CD4-positive, alpha-beta T cell (primary cell): ENCODE measurements around the gene SERINC4. TPM values are rescaled to one million over a fixed set of nuclear protein-coding genes. Genes with fewer than 3 reads are reported as not detected.

Experiments
- ATAC-seq: fragments of 200-7000 bp; cut with Tn5 transposase; one replicate; pipeline ENCODE4 v1.10.0; 2022; ENCODE audit warnings: mild to moderate bottlenecking; ENCODE audit not compliant: poor library complexity
- CTCF ChIA-PET: fragments of 350-600 bp; sonication (Branson Sonifier 250); formaldehyde crosslinking; loops from one replicate; lab custom pipeline; 2021; ENCODE audit warnings: antibody characterized with exemption, inconsistent platforms; lab: Charles Lee
- POLR2A ChIA-PET: fragments of 350-600 bp; sonication (Branson Sonifier 250); formaldehyde crosslinking; loops from one replicate; lab custom pipeline; 2021; ENCODE audit warnings: antibody characterized with exemption, inconsistent platforms; lab: Charles Lee
- DNase-seq, 14 experiments: peaks; one replicate each; pipeline ENCODE4 v3.0.0-alpha.2; 2013 to 2020; ENCODE audit warnings: mixed read lengths in 2 of 14
- H3K27ac ChIP-seq, 2 donors: one replicate each; pipeline versions ENCODE4 v1.5.1 to v1.7.0; 2013; ENCODE audit warnings: low read length in 2 of 2, low read depth in 1 of 2, mild to moderate bottlenecking in 1 of 2
- H3K27me3 ChIP-seq, 2 experiments: 1 replicate in 1 of 2; 2 replicates in 1 of 2; pipeline versions ENCODE4 v1.6.1 to v1.7.0; 2013; ENCODE audit warnings: low read length in 2 of 2, control low read depth in 1 of 2, mild to moderate bottlenecking in 1 of 2, moderate library complexity in 1 of 2; ENCODE audit not compliant: insufficient read depth in 2 of 2, control insufficient read depth in 1 of 2
- H3K36me3 ChIP-seq: one replicate; pipeline ENCODE4 v1.6.1; 2013; ENCODE audit warnings: low read length, control low read depth; ENCODE audit not compliant: insufficient read depth
- H3K4me1 ChIP-seq: one replicate; pipeline ENCODE4 v1.6.1; 2013; ENCODE audit warnings: low read length, control low read depth; ENCODE audit not compliant: insufficient read depth
- H3K4me3 ChIP-seq: one replicate; pipeline ENCODE4 v1.5.1; 2013; ENCODE audit warnings: mild to moderate bottlenecking, low read length, moderate library complexity
- H3K9me3 ChIP-seq, 2 experiments: 1 replicate in 1 of 2; 2 replicates in 1 of 2; pipeline versions ENCODE4 v1.6.1 to v1.7.0; 2013; ENCODE audit warnings: low read length in 2 of 2, mild to moderate bottlenecking in 2 of 2, control low read depth in 1 of 2, moderate library complexity in 1 of 2; ENCODE audit not compliant: control insufficient read depth in 1 of 2, insufficient read depth in 1 of 2
- H3K27ac Mint-ChIP-seq: one replicate; pipeline ENCODE4 v1.8.0; 2020; ENCODE audit warnings: mixed read lengths
- H3K27me3 Mint-ChIP-seq: one replicate; pipeline ENCODE4 v1.8.0; 2021; ENCODE audit warnings: mixed read lengths
- H3K36me3 Mint-ChIP-seq: one replicate; pipeline ENCODE4 v1.8.0; 2021; ENCODE audit warnings: low read depth, mixed read lengths
- H3K4me1 Mint-ChIP-seq: one replicate; pipeline ENCODE4 v1.8.0; 2021; ENCODE audit warnings: low read depth, mixed read lengths
- H3K4me3 Mint-ChIP-seq: one replicate; pipeline ENCODE4 v1.8.0; 2020; ENCODE audit warnings: mild to moderate bottlenecking, mixed read lengths
- H3K9me3 Mint-ChIP-seq: one replicate; pipeline ENCODE4 v1.8.0; 2020; ENCODE audit warnings: mixed read lengths
- intact Hi-C, 2 experiments: fragments of 100-400 bp; cut with DNase I in 1 of 2; cut with micrococcal nuclease in 1 of 2; formaldehyde crosslinking; loops; one replicate each; pipeline versions ENCODE4 v1.15.1 to v1.9.0; 2023 to 2025; cut with DNase I, micrococcal nuclease
- total RNA-seq, 174 experiments: library from RNA in 2 of 174; stranded (reverse) in 2 of 174; gene quantifications; one replicate each; pipeline ENCODE4 v1.2.3 and lab custom pipeline; 2021 to 2026
- TF ChIP-seq, protein P1 (sequence below): fragments of 200-600 bp; IDR thresholded peaks from one replicate; pipeline ENCODE4 v1.8.0; 2022; ENCODE audit warnings: antibody characterized with exemption, mild to moderate bottlenecking

SERINC4 gene
- total RNA-seq, 2 experiments from 2014 or later: 0.36 TPM; not detected in 1

DNA sequence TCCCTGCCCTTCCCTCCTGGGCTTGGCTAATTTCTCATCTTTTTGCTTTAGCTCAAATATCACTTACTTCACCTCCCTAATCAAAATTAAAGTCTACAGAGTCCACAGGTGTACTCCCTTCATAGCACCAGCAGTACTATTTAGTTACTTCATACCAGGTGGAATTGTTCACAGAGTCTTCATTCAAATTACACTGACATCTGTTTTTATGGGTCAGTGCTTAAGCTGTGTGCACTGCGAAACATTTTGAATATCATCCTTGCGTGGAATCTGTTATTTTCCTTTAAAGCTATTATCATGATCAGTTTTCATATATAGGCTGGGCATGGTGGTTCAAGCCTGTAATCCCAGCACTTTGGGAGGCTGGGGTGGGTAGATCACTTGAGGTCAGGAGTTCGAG, 10.6 kb downstream of the SERINC4 start:
- Histone ChIP-seq H3K4me1 (peaks cover 25% of the 10 kb centered on the region), H3K36me3 (peaks cover 14% of the 10 kb centered on the region), H3K9me3 (peaks cover 0 to 4% of the 10 kb centered on the region in 2 experiments), H3K27ac (no peak overlapping the region), H3K4me3 (no peak overlapping the region), H3K27me3 (peaks cover 0 to 3% of the 10 kb centered on the region in 2 experiments)
- DNase-seq (no peak), ATAC-seq (no peak)
- no peak overlapping the region for H3K27ac Mint-ChIP-seq
- peaks cover 30% of the 10 kb centered on the region for H3K36me3 Mint-ChIP-seq
- no peaks in the 10 kb centered on the region for H3K9me3 Mint-ChIP-seq
- H3K4me1 Mint-ChIP-seq: peaks cover 31% of the 10 kb centered on the region
- ChIA-PET CTCF (interaction anchor here (4.8 kb wide), 1 partner anchor 12 kb away, joined by 29 read pairs; the partner anchor contains the start of gene ELL3), POLR2A (interaction anchor here (0.9 to 4.2 kb wide), 3 partner anchors 11 to 35 kb away, joined by 4 to 39 read pairs (median 6); partner anchors contain the start of genes ELL3, HYPK, MFAP1 and SERINC4)
- TF ChIP-seq, protein P1, sequence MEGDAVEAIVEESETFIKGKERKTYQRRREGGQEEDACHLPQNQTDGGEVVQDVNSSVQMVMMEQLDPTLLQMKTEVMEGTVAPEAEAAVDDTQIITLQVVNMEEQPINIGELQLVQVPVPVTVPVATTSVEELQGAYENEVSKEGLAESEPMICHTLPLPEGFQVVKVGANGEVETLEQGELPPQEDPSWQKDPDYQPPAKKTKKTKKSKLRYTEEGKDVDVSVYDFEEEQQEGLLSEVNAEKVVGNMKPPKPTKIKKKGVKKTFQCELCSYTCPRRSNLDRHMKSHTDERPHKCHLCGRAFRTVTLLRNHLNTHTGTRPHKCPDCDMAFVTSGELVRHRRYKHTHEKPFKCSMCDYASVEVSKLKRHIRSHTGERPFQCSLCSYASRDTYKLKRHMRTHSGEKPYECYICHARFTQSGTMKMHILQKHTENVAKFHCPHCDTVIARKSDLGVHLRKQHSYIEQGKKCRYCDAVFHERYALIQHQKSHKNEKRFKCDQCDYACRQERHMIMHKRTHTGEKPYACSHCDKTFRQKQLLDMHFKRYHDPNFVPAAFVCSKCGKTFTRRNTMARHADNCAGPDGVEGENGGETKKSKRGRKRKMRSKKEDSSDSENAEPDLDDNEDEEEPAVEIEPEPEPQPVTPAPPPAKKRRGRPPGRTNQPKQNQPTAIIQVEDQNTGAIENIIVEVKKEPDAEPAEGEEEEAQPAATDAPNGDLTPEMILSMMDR: no peak
- H3K4me3 Mint-ChIP-seq: no peak overlapping the region
- intact Hi-C loops: no loop called here
- H3K27me3 Mint-ChIP-seq: no peaks in the 10 kb centered on the region

DNA sequence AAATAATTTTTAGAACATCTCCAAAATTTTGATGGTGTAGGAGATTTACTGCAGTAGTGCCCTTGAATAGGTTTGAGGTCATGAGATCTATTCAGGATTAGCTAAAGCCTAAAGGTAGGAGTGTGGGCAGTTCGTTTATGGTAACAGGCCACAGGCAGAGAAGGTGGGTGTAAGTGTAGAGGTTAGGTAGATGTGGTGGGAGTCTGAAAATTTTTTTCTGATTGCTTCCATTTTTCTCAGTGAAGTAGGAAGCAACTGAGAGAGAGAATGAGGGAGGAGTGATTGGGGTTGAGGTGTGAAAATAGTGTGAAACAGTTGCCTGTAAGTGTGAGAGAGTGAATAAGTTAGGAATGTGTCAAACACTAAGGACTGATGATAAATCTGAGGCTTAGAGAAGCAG, 21.0 kb downstream of the SERINC4 start:
- no peak for ATAC-seq
- POLR2A ChIA-PET: interaction anchor here (4.4 kb wide), 1 partner anchor 13 kb away, joined by 55 read pairs; the partner anchor contains the start of gene SERF2

DNA sequence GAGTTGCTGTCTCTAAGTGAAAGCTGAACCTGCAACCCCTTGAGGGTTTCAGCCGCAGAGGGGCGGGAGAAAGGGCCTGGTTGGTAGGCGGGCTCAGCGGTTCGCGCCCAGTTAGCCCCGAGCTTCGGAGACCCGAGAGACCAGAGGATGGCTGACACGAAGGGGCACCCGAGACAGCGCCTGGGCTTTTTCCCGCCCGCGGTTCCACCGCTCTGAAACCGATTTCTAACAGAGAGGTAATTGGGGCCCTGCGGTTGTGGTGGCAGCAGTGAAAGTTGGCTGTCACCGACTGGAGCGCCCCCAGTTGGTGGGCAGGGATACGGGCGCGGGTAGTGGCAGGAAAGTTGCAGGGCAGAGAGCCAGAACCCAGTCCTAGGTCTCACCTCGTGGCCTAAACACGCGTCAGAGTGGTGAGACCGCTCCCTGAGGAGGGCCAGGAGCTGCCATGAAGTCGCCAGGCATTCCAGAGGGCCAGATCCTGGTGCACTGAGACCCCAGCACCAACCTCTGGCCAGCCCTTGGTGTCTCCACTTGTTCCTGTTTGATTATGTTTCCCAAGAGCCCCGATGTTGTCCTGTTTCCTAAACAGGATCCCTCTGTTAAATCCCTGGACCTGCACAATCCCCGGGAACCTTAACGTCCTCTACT, 22.6 kb downstream of the SERINC4 start:
- Histone ChIP-seq H3K27ac (peak overlapping the region; percentile 63 to 82), H3K36me3 (peaks cover 9% of the 10 kb centered on the region), H3K4me1 (peaks cover 25% of the 10 kb centered on the region), H3K27me3 (no peaks in the 10 kb centered on the region), H3K4me3 (peak overlapping the region; percentile 79), H3K9me3 (no peaks in the 10 kb centered on the region)
- Mint-ChIP-seq H3K36me3 (peaks cover 23% of the 10 kb centered on the region), H3K4me1 (peaks cover 22% of the 10 kb centered on the region), H3K9me3 (no peaks in the 10 kb centered on the region), H3K27me3 (no peaks in the 10 kb centered on the region), H3K27ac (peak overlapping the region; percentile 94), H3K4me3 (peak overlapping the region; percentile 94)
- TF ChIP-seq, protein P1: peak; percentile 77
- DNase-seq: peak; percentile 67 to 94 (median 79)
- ChIA-PET CTCF (interaction anchor here (0.8 to 3.4 kb wide), 14 partner anchors 8 to 90 kb away, joined by 3 to 29 read pairs (median 4); partner anchors contain the start of genes HYPK, PDIA3, SERF2 and SERINC4), POLR2A (interaction anchor here (0.9 to 4.4 kb wide), 12 partner anchors 9 to 650 kb away, joined by 3 to 55 read pairs (median 5); partner anchors contain the start of genes CTDSPL2, HYPK, MFAP1 and SERF2)
- ATAC-seq: peak; percentile 76
- intact Hi-C loops: loop anchor here (1.0 to 2.0 kb wide), 5 partner anchors 14 to 47 kb away; partner anchors contain the start of genes HYPK (in 1 of the 2), MFAP1 (in 1 of the 2), SERF2 (in 1 of the 2) and SERINC4 (in 1 of the 2)

More for the DNA sequence above, 21.0 kb downstream of the SERINC4 start:
- Histone ChIP-seq H3K9me3 (no peaks in the 10 kb centered on the region), H3K27me3 (no peaks in the 10 kb centered on the region), H3K27ac (no peak overlapping the region), H3K4me1 (peaks cover 25% of the 10 kb centered on the region), H3K36me3 (no peaks in the 10 kb centered on the region), H3K4me3 (no peak overlapping the region)
- H3K27me3 Mint-ChIP-seq: no peaks in the 10 kb centered on the region
- TF ChIP-seq, protein P1: no peak
- peak overlapping the region; percentile 43 for H3K4me3 Mint-ChIP-seq
- intact Hi-C loops: no loop called here
- DNase-seq: no peak
- peak overlapping the region; percentile 25 for H3K27ac Mint-ChIP-seq
- peaks cover 22% of the 10 kb centered on the region for H3K4me1 Mint-ChIP-seq
- CTCF ChIA-PET: interaction anchor here (0.9 to 3.4 kb wide), 2 partner anchors 10 to 12 kb away, joined by 3 to 29 read pairs; partner anchors contain the start of gene SERF2
- H3K36me3 Mint-ChIP-seq: peaks cover 7% of the 10 kb centered on the region
- H3K9me3 Mint-ChIP-seq: no peaks in the 10 kb centered on the region
